Peyer's patch (tissue), 4 donors: ENCODE measurements around the gene ZFP57. TPM values are rescaled to one million over a fixed set of nuclear protein-coding genes. Genes with fewer than 3 reads are reported as not detected.

Source experiments
- DNase-seq, 3 donors: peaks; one replicate each; pipeline ENCODE4 v3.0.0-alpha.2; 2017 to 2019
- H3K27ac ChIP-seq, 4 donors: fragments of 200-600 bp; sonication (generic); one replicate each; pipeline ENCODE4 v1.5.1; 2016 to 2019
- H3K27me3 ChIP-seq, 2 donors: fragments of 200-600 bp; sonication (generic); one replicate each; pipeline ENCODE4 v1.5.1; 2019
- H3K36me3 ChIP-seq, 3 donors: fragments of 200-600 bp; sonication (generic); one replicate each; pipeline ENCODE4 v1.5.1; 2016 to 2019
- H3K4me1 ChIP-seq, 4 donors: fragments of 200-600 bp; sonication (generic); one replicate each; pipeline ENCODE4 v1.5.1; 2016 to 2019
- H3K4me3 ChIP-seq, 4 donors: fragments of 200-600 bp; sonication (generic); 1 replicate in 3 of 4; 2 replicates in 1 of 4; pipeline ENCODE4 v1.5.1; 2016 to 2019; ENCODE audit warnings: mild to moderate bottlenecking in 1 of 4
- H3K9me3 ChIP-seq, 4 donors: fragments of 200-600 bp; sonication (generic); one replicate each; pipeline ENCODE4 v1.5.1; 2016 to 2019; ENCODE audit warnings: mild to moderate bottlenecking in 1 of 4
- CTCF ChIP-seq, 6 experiments: fragments of 450-650 bp in 4 of 6; fragments of 200-600 bp in 2 of 6; sonication (generic) in 1 of 6; IDR thresholded peaks; one replicate each; pipeline ENCODE4 v1.5.1; 2017 to 2019; ENCODE audit warnings: antibody characterized with exemption in 6 of 6, mild to moderate bottlenecking in 3 of 6, moderate library complexity in 1 of 6
- POLR2A ChIP-seq, 2 donors: fragments of 450-650 bp; IDR thresholded peaks; one replicate each; pipeline ENCODE4 v1.5.1; 2017; ENCODE audit warnings: antibody characterized with exemption in 2 of 2, mild to moderate bottlenecking in 2 of 2, moderate library complexity in 2 of 2
- total RNA-seq, 4 donors: library from RNA; depleted of rRNA; stranded (reverse); fragments of >200 nt; gene quantifications; one replicate each; pipeline ENCODE4 v1.1.0, GENCODE V29; 2016

ZFP57 gene
- total RNA-seq, 4 donors from 2014 or later = 1.6 TPM; not detected in 3

DNA sequence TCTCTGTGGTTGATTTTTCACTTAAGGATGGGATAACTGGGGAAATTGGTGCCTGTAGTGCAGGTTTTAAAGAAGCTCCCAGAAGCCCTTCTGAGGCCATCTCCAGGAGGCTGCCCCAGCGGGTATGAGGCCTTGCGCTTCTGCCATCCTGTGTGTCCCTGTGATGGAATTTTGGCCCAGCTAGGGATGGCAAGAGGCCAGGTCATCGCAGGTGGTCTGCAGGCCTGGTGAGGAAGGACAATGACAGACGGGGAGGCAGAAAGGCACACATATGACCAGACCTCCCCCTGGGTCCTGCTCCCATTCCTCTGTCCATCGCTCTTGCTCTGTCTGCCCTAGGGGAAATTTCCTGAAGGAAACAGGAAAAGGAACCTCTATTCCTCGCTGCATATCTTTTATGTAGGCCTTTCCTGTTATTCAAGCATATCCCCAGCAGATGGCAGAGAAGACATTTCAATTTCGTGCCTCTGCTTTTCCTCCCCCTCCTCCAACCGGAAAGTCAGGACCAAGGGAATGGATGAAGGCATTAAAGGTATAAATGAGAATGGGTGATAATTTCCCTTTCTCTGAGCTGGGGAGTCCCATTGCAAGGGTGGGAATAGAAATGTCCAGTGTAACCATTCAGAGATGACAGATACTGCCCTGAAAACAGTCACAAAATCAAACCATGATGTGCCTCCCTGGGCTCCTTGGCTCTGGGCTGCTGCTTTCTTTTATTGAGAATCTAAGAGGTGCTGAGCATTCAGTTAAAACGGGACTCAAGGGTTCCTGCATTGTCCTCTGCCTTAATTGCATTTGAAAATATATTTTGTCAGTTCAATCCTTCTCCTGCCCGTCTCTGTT, 24.7 kb upstream of the ZFP57 start:
- TF ChIP-seq CTCF (IDR thresholded peaks at IDR 0.05) = peak; percentile 35 to 92 (median 65)
- TF ChIP-seq POLR2A (IDR thresholded peaks at IDR 0.05) = no peak
- no peak overlapping the region for H3K4me3 ChIP-seq
- no peaks in the 10 kb centered on the region for H3K27me3 ChIP-seq
- no peak overlapping the region for H3K27ac ChIP-seq
- H3K4me1 ChIP-seq = no peaks in the 10 kb centered on the region
- no peaks in the 10 kb centered on the region for H3K9me3 ChIP-seq
- no peaks in the 10 kb centered on the region for H3K36me3 ChIP-seq
- DNase-seq = peak in 1 of 3 donors; percentile 59

- H3K27me3 ChIP-seq = no peaks in the 10 kb centered on the region
- TF ChIP-seq CTCF (IDR thresholded peaks at IDR 0.05) = peak in 4 of 6 experiments; percentile 26 to 66 (median 35)
- TF ChIP-seq POLR2A (IDR thresholded peaks at IDR 0.05) = no peak
- no peaks in the 10 kb centered on the region for H3K36me3 ChIP-seq
- no peak overlapping the region for H3K27ac ChIP-seq
- H3K4me1 ChIP-seq = no peaks in the 10 kb centered on the region
- DNase-seq = peak; percentile 46 to 79 (median 69)
- H3K4me3 ChIP-seq = no peak overlapping the region
- no peaks in the 10 kb centered on the region for H3K9me3 ChIP-seq
These were observed 21.7 kb upstream of the ZFP57 start for GRCh38 chr6:29702519-29703103.

- Histone ChIP-seq H3K27me3 (no peaks in the 10 kb centered on the region), H3K4me1 (no peaks in the 10 kb centered on the region), H3K27ac (no peak overlapping the region), H3K9me3 (no peaks in the 10 kb centered on the region), H3K36me3 (no peaks in the 10 kb centered on the region), H3K4me3 (no peak overlapping the region)
- DNase-seq = no peak
- TF ChIP-seq POLR2A (IDR thresholded peaks at IDR 0.05) (no peak), CTCF (IDR thresholded peaks at IDR 0.05) (peak in 2 of 6 experiments; percentile 16 to 18)
These were observed 15.5 kb upstream of the ZFP57 start for GRCh38 chr6:29696147-29697125.

GRCh38 chr6:29694637-29695036, 13.7 kb upstream of the ZFP57 start:
- H3K4me3 ChIP-seq = no peak overlapping the region
- H3K4me1 ChIP-seq = no peaks in the 10 kb centered on the region
- H3K36me3 ChIP-seq = no peaks in the 10 kb centered on the region
- no peak overlapping the region for H3K27ac ChIP-seq
- no peak for TF ChIP-seq CTCF (IDR thresholded peaks at IDR 0.05)
- TF ChIP-seq POLR2A (IDR thresholded peaks at IDR 0.05) = no peak
- H3K27me3 ChIP-seq = no peaks in the 10 kb centered on the region
- no peak for DNase-seq
- no peaks in the 10 kb centered on the region for H3K9me3 ChIP-seq

DNA sequence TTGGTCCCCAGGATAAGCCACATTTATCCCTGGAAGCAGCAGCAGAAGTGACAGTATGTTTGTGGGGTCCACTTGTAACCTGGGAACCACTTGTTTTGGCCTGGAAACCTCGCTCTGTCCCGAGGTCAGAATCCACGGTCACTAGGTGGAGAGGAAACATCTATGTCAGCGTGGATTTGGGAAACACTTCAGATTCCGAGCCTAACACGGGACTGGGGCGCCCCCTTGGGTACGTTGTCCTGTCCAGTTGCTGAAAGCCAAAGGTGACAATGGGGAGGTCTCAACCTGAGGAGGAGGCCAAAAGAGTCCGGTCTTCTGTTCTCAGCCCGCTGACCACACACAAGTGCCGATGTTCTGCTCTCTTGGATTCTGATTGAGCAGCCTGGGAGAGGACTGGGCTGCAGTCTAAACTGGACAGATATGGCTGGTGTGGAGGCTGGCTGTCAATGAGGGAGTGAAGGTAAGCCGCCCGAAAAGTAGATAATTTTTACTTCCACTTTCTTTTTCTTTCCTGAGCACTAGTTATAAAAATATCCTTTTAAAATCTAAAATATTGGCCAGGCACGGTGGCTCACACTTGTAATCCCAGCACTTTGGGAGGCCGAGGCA, 4.9 kb upstream of the ZFP57 start:
- DNase-seq = no peak
- Histone ChIP-seq H3K27ac (no peak overlapping the region), H3K4me3 (no peak overlapping the region), H3K36me3 (no peaks in the 10 kb centered on the region), H3K27me3 (no peaks in the 10 kb centered on the region), H3K4me1 (no peaks in the 10 kb centered on the region), H3K9me3 (no peaks in the 10 kb centered on the region)
- no peak for TF ChIP-seq POLR2A (IDR thresholded peaks at IDR 0.05)
- no peak for TF ChIP-seq CTCF (IDR thresholded peaks at IDR 0.05)
